GM21447 (cell line): Measurements from ENCODE around the gene DIPK1B.

Experiments
- ATAC-seq: cut with Tn5 transposase; IDR thresholded peaks from one replicate; pipeline ENCODE4 v1.9.1; 2021; ENCODE audit not compliant: unreplicated experiment

Gene DIPK1B

GRCh38 chr9:136733611-136734010, 21.2 kb downstream of the DIPK1B start:
- no peak for ATAC-seq

GRCh38 chr9:136734837-136735496, 22.6 kb downstream of the DIPK1B start:
- ATAC-seq = no peak

- ATAC-seq = no peak
These were observed 23.6 kb downstream of the DIPK1B start for GRCh38 chr9:136735812-136736480.

GRCh38 chr9:136738960-136739359, 26.6 kb downstream of the DIPK1B start:
- ATAC-seq = no peak

- no peak for ATAC-seq
These were observed 27.1 kb downstream of the DIPK1B start for GRCh38 chr9:136739509-136739908.

GRCh38 chr9:136740069-136740468, 27.7 kb downstream of the DIPK1B start:
- no peak for ATAC-seq

- no peak for ATAC-seq
These were observed 28.1 kb downstream of the DIPK1B start for GRCh38 chr9:136740491-136740890.

GRCh38 chr9:136740971-136741882, 28.9 kb downstream of the DIPK1B start:
- ATAC-seq = peak; percentile 28

GRCh38 chr9:136741883-136742571, 29.7 kb downstream of the DIPK1B start:
- ATAC-seq = peak; percentile 59

- ATAC-seq = no peak
These were observed 30.4 kb downstream of the DIPK1B start, which contains the start of gene LCN10 for GRCh38 chr9:136742591-136743391. Gene LCN10, minus strand, starts transcription at chr9:136742940. Its CDS starts 37 bp downstream, at chr9:136742903.

- no peak for ATAC-seq
These were observed 31.4 kb downstream of the DIPK1B start for GRCh38 chr9:136743639-136744211.

GRCh38 chr9:136744773-136745172, 32.4 kb downstream of the DIPK1B start:
- ATAC-seq = no peak

GRCh38 chr9:136745389-136746154, 33.2 kb downstream of the DIPK1B start:
- no peak for ATAC-seq

GRCh38 chr9:136746155-136746490, 33.8 kb downstream of the DIPK1B start:
- no peak for ATAC-seq

- no peak for ATAC-seq
These were observed 34.2 kb downstream of the DIPK1B start for GRCh38 chr9:136746621-136747020.

GRCh38 chr9:136747161-136748060, 35.0 kb downstream of the DIPK1B start:
- no peak for ATAC-seq

- ATAC-seq = no peak
These were observed 35.8 kb downstream of the DIPK1B start, which contains the start of gene LCN6 for GRCh38 chr9:136748201-136748600. Gene LCN6, minus strand, starts transcription at chr9:136748525. Its CDS starts 42 bp downstream, at chr9:136748483.
